HG03521 (cell line): Measurements from ENCODE around the gene NDST1.

Experiments
- ATAC-seq: cut with Tn5 transposase; IDR thresholded peaks from one replicate; pipeline ENCODE4 v1.9.1; 2021; ENCODE audit warnings: mild to moderate bottlenecking, moderate library complexity; ENCODE audit not compliant: unreplicated experiment

The NDST1 gene

DNA sequence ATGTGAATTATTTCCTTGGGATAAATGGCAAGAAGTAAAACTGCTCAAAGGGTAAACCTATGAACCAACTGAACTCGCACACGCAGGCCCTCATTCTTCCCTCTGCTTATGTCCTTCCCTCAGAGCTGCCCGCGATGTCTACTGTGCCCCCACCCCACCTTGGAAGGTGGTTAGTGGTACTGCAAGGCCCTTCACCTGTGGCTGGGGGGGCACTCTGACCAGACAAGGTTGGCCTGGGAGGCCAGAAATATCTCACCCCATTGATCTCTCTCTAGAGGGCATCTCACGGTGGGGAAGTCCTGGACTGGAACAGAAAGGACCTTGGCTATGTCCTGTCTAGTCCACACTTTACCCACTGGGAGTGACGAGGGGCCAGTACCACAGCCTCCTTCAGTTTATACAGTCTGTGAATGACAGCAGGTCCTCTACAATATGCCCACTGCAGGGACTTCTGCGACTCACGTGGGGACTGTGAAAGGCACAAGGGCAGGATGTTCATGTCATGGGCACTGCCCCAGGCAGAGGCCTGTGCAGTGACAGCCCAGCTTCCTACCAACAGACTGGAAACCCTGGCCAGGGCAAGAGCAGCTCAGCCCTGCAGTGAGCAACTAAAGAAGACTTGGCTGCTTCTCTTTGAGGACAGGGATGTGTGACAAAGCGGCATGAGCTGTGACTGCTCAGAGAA is 75.8 kb downstream of the NDST1 start:
- no peak for ATAC-seq

DNA sequence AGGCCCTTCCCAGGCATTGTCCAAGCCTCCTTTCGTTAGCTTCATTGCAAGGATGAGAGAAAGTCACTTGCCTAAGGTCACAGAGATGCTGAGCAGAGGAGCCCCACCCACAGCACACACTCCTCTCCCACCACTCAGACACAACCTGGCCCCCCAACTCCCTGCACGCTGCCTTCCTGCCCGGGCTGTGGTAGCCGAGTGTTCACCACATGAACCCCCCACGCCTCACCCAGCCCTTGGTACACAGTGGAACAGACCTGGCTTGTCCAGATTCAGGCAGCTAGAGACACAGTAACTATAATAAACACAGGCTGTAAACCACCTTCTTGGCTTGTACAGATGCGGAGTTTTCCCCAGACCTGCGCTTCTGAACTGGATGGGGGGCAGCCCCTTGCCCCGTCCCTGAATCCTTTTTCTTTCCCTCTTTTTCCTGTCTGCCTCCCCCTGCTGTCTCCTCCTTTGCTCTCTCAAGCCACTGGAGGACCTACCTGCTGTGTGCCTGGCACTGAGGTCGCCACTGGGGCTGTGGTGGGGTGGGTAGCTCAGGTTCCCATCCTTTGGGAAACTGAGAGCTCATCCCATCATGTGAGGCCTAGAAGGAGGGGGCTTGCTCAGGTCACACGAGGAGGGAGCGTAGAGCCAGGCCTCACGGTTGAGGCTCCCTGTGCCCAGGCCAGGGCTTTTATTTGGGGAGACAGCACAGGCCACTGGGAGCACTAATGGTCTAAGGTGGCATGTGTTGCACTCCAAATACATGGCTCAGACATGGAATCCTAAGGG is 76.8 kb downstream of the NDST1 start:
- no peak for ATAC-seq

DNA sequence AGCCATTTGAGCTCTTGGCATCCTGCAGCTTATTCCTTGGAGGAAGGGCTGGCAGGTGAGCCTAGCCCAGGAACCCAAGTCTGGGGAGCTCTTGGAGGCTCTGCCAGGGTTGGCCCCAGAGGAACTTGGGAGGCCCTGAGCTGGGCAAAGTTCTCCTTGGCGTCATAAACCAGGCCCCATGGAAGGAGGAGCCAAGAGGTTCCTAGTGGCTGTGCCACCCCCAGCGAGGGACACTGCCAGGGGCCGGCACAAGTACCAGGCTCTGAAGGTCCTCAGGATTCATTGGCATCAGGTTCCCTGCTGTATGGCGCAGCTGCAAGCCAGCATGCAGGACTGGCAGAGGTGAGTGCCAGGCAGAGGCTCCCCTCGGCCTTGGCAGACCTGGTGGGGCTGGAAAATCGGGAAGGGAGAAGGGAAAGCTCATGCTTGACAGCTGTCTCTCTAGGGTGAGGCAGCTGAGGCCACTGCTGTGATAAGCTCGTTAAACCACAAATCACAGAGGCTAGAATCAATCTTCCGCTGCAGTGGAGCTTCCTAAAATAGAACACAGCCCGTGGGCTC is 77.9 kb downstream of the NDST1 start:
- no peak for ATAC-seq

- ATAC-seq, result no peak
These were observed 79.1 kb downstream of the NDST1 start for GRCh38 chr5:150587016-150587415.

GRCh38 chr5:150587856-150588595 is 80.1 kb downstream of the NDST1 start:
- no peak for ATAC-seq

DNA sequence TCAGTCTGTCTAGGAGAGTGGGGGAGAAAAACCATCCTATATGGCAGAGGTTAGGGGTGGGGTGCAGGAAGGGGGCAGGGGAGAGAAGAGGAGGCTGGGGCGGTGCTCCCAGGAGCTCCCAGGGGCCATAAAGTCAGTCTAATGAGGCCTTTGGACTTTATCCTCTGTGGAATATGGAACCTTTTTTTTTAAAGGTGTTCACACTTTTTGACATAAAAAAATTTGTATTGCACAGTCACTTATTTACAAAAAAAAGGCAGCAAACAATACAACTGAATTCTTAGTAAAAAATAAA is 80.6 kb downstream of the NDST1 start:
- no peak for ATAC-seq

- no peak for ATAC-seq
These were observed 82.1 kb downstream of the NDST1 start for GRCh38 chr5:150589862-150590601.

DNA sequence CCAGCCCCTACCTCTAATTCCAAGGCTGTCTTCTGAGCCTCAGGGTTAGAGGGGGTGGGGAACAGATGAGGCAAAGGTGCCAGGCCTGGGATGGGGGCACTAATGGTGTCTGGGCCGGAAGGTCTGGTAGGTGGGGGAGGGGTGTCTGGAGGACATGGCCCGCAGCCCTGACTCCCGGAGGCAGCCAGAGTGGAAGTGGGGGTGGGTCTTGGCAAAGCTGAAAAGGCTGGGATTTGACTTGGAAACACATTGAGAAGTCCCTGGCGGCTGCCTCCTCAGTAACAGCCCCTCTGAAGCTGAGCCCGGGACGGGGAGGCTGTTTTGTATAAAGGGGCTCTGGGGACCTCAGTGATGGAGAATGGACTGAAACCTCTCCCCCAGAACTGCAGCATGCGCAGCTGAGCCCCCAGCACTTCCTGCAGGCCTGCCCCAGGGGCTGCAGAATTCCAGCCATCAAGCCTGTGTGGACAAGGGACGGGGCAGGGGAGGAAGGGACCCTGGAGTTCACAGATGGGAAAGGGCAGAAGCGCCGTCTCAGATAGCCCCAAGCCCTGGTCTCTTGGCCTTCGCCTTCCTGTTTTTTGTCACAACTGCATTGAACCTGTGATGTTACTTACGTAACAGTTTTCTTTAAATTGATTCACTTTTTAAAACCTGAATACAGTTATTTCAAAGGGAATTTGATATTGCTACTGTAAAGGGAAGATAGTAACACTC is 83.2 kb downstream of the NDST1 start:
- ATAC-seq, result no peak

DNA sequence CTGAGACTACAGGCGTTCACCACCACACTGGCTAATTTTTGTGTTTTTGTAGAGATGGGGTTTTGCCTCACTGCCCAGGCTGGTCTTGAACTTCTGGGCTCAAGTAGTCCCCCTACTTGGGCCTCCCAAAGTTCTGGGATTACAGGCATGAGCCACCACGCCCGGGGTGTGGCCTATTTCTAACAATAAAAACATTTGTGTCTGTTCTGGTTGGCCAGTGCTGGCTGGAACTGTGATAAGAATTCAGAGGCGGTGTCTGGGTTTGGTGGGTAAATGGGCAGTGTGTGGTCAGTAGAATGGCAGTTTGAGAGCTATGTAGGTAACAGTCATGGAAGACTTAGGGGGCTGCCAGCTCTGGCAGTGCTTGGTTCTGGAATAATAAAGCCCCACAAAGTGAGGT is 85.7 kb downstream of the NDST1 start:
- no peak for ATAC-seq

DNA sequence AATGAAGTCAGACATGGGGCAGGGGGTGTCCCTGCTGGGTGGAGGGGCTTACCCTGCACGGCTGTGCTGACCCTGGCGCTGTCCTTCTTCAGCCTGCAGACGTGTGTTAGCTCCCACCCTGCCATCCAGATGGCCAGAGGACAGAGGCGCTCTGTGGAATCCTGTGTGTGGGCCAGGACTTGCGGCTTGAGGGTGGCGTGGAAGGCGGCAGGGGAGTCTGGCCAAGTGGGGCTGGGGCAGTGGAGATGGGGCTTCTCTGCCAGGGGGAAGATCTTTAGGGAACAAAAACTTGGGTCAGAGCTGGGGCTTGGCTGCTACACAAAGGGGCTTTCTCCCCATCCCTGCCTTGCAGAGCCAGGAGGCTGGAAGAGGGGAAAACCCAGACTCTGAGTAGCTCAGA is 86.1 kb downstream of the NDST1 start:
- no peak for ATAC-seq

- ATAC-seq, result no peak
These were observed 87.6 kb downstream of the NDST1 start for GRCh38 chr5:150595466-150596031.

- no peak for ATAC-seq
These were observed 88.4 kb downstream of the NDST1 start for GRCh38 chr5:150596313-150596712.

DNA sequence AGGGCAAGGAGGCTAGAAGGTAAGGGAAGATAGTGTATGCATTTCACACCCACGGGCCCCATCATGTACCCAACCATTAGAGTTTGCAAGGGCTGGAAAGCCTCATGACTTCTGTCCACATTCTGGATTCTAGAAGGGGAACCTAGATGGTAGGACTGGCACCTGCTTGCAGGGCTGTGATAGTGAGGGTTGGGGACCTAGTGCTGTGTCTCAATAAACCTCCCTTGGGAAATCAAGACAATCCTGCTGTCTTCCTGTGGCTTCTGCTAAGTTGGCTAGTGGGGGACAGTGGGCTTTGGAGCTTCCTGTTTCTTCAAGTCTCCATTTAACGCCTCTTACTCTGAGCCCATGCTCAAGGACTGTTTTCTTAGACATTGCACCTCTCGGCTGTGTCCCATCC is 88.9 kb downstream of the NDST1 start:
- no peak for ATAC-seq

DNA sequence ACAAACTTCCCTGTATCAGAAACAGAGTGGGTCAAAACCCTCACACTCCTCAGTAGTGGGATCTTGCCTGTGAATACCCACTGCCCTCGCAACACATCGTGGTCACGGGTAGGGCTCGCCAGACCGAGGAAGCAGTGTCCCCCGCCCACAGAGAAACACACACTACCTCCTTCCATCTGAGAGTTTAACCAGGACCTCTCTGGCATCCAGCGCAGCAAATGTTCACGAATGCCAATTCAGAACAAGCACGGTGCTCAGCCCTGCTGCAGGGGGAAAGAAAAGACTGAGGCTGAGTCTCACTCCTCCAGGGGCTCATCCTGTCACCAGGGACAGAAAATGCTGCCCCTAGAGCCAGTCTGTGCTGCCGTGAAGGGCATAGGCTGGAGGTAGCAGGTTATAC is 90.1 kb downstream of the NDST1 start:
- no peak for ATAC-seq

DNA sequence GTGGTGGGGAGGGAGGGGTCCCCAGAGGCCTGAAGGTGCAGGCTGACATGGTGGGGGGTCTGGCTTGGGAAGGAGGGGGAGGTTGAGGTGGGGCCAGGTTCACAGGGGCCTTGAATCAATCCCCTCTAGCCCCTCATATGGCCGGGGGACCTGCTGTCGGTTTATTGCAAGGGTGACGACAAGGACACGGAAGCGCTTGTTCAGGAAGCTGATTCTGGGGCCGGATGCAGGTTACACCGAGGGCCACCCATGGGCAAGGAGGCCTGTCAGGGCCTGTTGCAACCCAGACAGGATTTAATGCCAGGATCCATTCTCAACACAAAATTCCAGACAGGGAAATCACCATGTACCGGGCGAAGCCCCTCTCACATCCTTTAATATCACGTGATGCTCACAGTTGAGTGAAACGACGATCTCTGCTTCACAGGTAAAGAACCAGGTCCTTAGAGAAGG is 90.9 kb downstream of the NDST1 start:
- no peak for ATAC-seq

- no peak for ATAC-seq
These were observed 91.3 kb downstream of the NDST1 start for GRCh38 chr5:150599281-150599680.

GRCh38 chr5:150599917-150600511 is 92.1 kb downstream of the NDST1 start:
- no peak for ATAC-seq

DNA sequence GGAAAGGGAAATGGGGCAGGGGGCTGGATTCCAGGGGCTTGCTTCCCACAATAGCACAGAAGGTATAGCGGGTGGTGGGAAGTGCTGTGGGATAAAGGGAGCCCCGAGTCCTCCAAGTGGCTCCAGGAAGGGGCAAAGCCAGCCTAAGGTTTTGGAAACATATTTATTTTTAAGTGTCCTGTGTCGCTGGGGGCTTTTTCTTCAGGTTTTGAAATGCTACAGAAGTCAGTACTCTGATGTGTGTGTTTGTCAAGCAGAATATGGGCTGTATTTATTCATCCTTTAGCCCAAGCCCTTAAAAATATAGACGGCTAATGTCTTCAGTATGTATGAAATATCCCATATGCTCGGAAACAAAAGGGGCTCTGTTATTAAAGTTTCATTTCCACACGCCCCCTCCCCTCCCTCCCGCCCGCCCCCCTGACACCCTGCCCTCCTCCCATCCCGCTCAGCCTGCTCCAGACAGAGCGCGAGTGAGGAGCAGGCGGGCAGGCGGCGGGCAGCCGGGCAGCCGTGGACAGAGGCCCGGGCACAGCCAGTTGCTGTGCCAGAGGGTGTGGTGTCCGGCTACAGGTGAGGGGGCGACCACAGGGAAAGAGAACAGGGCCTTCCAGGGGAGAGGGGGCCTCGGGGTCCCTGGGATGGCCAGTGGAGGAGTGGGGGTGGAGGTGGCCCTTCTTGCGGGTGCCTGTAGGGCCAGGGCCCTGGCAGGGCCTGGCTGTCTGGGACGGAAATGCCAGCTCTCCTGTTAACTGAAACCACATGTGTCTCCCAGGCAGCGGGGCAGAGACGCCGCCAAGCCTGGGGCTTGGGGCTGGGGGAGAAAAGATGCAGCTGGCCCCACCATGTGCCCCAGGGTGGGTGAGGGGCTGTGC is 92.9 kb downstream of the NDST1 start:
- ATAC-seq, result no peak
